Kidney epithelial cell (primary cell): ENCODE results near the gene ERC2. TPM values are rescaled to one million over a fixed set of nuclear protein-coding genes. Genes with fewer than 3 reads are reported as not detected.

Source experiments
- DNase-seq: peaks from one replicate; pipeline ENCODE4 v3.0.0-alpha.2; 2010; ENCODE audit warnings: low read depth
- H3K27me3 ChIP-seq: 2 replicates; pipeline ENCODE4 v1.6.0; 2011; ENCODE audit warnings: low read length; ENCODE audit not compliant: control insufficient read depth, insufficient read depth
- H3K36me3 ChIP-seq: 2 replicates; pipeline ENCODE4 v1.5.1; 2011; ENCODE audit warnings: low read length; ENCODE audit not compliant: control insufficient read depth, insufficient read depth
- H3K4me3 ChIP-seq: 2 replicates; pipeline ENCODE4 v1.5.1; 2011; ENCODE audit warnings: low read depth, mild to moderate bottlenecking, control low read depth, low read length
- total RNA-seq: library from RNA; depleted of rRNA; stranded (reverse); fragments of >200 nt; gene quantifications from 2 replicates; pipeline ENCODE4 v1.2.3, GENCODE V29; 2015
- TF ChIP-seq, protein P1 (sequence below): IDR thresholded peaks from 2 replicates; pipeline ENCODE4 v1.5.1; 2011; ENCODE audit warnings: mild to moderate bottlenecking, moderate library complexity, low read length, control low read depth, inconsistent platforms; ENCODE audit not compliant: insufficient read depth, poor library complexity, severe bottlenecking

ERC2 gene
- total RNA-seq, 1 donor from 2014 or later, result 17.0 TPM

DNA sequence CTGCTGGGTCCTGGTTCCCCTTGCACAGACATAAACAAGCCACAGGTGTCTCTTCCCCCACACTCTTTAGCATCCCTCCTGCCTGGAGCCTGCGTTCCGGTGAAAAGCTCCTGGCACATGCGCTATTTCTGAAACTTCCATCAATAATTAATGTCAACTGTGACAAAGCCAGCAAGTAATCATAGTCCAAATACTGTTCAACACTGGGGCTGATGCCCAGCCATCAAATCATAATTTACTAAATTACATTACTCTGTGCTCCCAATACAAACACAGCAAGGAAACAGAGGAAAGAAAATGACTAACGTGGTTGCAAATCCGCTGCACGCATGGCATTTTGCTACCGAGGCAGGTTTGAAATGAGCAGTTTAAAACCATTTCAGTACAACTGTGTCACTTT lies 294.7 kb downstream of the ERC2 start:
- DNase-seq, result no peak
- TF ChIP-seq, protein P1, sequence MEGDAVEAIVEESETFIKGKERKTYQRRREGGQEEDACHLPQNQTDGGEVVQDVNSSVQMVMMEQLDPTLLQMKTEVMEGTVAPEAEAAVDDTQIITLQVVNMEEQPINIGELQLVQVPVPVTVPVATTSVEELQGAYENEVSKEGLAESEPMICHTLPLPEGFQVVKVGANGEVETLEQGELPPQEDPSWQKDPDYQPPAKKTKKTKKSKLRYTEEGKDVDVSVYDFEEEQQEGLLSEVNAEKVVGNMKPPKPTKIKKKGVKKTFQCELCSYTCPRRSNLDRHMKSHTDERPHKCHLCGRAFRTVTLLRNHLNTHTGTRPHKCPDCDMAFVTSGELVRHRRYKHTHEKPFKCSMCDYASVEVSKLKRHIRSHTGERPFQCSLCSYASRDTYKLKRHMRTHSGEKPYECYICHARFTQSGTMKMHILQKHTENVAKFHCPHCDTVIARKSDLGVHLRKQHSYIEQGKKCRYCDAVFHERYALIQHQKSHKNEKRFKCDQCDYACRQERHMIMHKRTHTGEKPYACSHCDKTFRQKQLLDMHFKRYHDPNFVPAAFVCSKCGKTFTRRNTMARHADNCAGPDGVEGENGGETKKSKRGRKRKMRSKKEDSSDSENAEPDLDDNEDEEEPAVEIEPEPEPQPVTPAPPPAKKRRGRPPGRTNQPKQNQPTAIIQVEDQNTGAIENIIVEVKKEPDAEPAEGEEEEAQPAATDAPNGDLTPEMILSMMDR, result no peak
- no peaks in the 10 kb centered on the region for H3K36me3 ChIP-seq
- no peaks in the 10 kb centered on the region for H3K27me3 ChIP-seq
- no peak overlapping the region for H3K4me3 ChIP-seq

DNA sequence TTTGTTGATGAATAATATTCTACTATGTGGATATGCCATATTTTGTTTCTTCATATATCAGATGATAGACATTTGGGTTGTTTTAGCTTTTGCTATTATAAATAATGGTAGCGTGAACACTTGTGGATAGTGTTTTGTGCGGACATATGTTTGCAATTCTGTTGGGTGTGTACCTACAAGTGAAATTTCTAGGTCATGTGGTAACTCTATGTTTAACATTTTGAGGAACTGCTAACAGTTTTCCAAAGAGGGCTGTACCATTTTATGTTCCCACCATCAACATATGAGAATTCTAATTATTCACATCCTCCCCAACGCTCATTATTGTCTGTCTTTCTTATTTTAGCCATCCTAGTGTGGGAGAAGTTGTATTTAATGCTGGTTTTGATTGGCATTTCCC lies 303.8 kb downstream of the ERC2 start:
- H3K27me3 ChIP-seq, result no peaks in the 10 kb centered on the region
- H3K36me3 ChIP-seq, result no peaks in the 10 kb centered on the region
- DNase-seq, result no peak
- TF ChIP-seq, protein P1, result no peak
- H3K4me3 ChIP-seq, result no peak overlapping the region

DNA sequence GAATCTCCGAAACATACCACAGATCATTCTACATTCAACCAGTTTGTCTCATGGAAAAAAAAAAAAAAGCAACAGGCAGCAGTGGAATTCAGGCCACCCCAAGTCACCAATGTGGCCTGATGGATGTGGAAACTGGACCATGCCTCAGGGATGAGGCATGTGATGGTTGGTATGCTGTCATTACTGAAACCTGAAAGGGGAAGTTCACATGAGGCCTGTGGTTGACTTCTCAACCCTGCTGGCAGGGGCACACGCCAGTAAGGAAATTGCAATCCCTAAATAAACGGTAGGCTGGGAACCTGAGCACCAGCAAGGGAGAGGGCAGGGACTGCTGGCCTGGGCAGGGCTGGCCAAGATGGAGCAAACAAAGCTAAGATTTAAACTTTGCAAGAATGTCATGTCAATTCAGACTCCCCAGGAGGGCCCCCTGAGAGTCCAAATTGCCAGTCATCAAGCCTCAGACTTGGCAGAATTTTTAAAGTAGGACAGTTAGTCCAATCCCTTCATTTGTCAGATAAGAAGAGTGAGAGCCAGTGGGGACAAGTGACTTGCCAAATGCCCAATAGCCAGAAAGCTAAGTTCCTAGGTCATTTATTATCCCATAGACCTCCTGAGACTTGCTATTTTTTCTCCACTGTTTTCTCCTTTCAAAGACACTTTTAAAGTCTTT lies 310.4 kb downstream of the ERC2 start:
- no peaks in the 10 kb centered on the region for H3K36me3 ChIP-seq
- TF ChIP-seq, protein P1, result no peak
- no peaks in the 10 kb centered on the region for H3K27me3 ChIP-seq
- H3K4me3 ChIP-seq, result no peak overlapping the region
- no peak for DNase-seq

DNA sequence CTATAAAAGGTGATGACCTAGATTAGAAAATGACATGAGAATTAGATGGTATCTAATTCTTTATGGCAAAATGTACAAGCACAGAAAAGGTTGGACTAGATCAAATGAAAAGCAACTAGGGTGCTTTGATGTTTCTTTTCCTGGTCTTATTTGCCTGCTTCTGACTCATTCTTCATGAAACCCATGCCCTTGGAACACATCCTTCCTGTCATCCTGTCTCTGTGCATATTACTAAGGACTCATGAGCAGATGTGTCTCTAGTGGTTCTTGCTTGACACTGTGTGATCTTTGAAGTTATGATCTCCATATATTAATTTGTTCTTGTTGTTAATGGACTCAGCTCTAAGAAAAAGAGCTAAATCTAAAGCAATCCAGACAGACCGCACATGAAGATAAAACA lies 314.0 kb downstream of the ERC2 start:
- TF ChIP-seq, protein P1, result no peak
- H3K4me3 ChIP-seq, result no peak overlapping the region
- DNase-seq, result no peak
- no peaks in the 10 kb centered on the region for H3K27me3 ChIP-seq
- H3K36me3 ChIP-seq, result no peaks in the 10 kb centered on the region

DNA sequence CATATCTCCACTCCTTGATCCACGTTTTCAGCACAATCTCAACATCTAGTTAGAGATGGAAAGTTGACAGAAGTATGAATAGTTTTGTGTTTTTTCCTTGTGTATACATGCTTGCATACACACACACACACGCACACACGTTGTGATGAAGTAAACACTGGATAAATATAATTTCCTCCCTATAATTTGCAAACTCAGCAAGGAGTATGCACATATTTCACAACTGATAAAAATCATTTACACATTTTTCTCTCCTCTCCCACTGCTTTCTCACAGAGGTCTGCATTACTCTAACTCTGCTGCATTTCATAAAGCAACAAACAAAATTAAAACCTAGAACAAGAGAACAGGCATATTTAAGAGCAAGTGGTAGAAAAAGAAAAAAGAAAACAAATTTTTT lies 320.9 kb downstream of the ERC2 start:
- no peak for DNase-seq
- Histone ChIP-seq H3K36me3 (no peaks in the 10 kb centered on the region), H3K27me3 (no peaks in the 10 kb centered on the region), H3K4me3 (no peak overlapping the region)
- TF ChIP-seq, protein P1, result no peak

DNA sequence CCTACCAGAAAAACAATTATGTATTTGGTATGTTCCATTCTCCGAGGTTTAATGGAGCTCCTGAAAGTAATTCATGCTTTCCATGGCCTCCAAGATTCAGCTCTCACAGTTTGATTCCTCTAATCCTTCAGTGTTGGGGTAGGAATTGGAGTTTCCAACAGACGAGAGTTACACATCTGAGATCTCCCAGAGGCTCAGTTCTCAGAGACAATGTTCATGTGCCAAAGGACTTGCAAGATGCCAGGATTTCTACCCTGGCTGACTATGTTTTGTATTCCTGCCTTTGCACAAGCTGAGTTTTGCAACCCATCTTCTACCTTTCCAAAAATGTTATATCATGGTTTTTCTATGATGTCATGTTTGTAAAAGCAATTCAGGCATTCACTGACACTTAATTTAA lies 322.9 kb downstream of the ERC2 start:
- Histone ChIP-seq H3K4me3 (no peak overlapping the region), H3K27me3 (no peaks in the 10 kb centered on the region), H3K36me3 (no peaks in the 10 kb centered on the region)
- TF ChIP-seq, protein P1, result no peak
- DNase-seq, result no peak
